ENCODE results near the gene NFXL1. TPM values are rescaled to one million over a fixed set of nuclear protein-coding genes. Genes with fewer than 3 reads are reported as not detected.
A peak's percentile ranks its signal among the peaks of the same experiment; 100 is the strongest.

Gene NFXL1
- total and polyA plus RNA-seq, 12 donors, result 2.3 to 6.3 (median 4.9) TPM

DNA sequence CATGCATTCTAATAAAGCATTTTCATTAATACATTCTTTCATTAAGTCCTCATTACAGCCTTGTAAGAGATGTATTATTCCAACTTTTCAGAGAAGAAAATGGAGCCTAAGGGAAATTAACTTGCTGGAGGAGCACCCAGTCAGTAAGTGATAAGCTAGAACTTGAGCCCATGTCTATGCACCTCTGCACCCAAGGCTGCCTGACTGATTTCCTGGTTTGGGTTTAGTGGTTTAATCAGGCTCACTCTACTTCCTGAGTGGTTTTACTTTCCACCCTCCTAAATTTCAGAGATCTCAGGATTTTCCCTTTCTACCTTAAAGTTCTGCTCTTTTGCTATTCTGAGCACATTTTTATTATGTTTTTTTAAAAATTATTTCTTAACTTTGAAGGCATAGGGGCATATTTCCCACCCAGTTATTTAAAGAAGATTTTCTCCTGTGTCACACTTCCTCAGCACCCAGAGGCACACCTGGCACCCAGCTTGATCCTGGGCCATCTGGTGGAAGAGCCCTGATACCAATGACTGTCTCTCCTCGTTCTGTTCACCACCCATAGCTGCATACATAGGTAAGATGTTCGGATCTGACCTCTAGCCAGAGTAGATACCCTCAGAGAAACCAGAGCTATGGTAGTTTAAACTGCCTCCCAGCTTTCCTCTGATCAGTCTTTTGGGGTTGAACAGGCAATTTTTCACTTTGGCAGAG lies 86.9 kb downstream of the NFXL1 start:
- DNase-seq (no peak), ATAC-seq (no peak)
- H3K9me3 ChIP-seq, result peaks cover 0 to 1% (median 0%) of the 10 kb centered on the region in 11 donors
- H3K4me3 ChIP-seq, result no peak overlapping the region
- no peaks in the 10 kb centered on the region for H3K36me3 ChIP-seq
- H3K4me1 ChIP-seq, result peaks cover 0 to 34% (median 0%) of the 10 kb centered on the region in 9 donors
- intact Hi-C loops (cut with DNase I), result loop anchor here in 3 of 10 donors (5.0 kb wide), 4 partner anchors 40 to 80 kb away; no protein-coding TSS in a partner anchor
- TF ChIP-seq CTCF (IDR thresholded peaks at IDR 0.05), result no peak
- peaks cover 0 to 2% (median 0%) of the 10 kb centered on the region in 7 donors for H3K27me3 ChIP-seq
- H3K27ac ChIP-seq, result peak overlapping the region in 6 of 10 donors; percentile 1 to 36 (median 12)
- 60 to 61% methylated on average over 2 of the region's 2 CpGs for WGBS, 2 donors

DNA sequence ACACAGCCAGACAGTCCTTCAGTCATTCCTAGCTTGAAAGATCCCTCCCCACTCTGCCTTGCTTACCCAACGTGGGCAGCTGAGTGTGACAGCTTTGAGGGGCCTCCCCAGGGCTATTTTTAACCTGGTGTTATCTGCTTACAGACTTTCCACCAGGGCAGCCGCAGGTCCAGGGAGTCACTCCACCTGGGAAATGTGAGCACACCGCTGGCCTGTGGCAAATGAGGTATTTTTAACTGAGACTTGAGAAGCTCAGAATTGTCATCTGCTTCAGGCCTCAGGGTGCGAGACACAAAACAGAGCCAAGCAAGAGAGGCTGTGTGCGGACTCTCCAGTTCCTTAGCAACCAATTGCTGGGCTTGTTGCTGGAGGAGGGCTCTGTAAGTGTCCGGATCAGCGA lies 89.5 kb downstream of the NFXL1 start:
- peak; percentile 88 to 95 (median 93) for ATAC-seq
- peaks cover 0 to 27% (median 0%) of the 10 kb centered on the region in 9 donors for H3K4me1 ChIP-seq

DNA sequence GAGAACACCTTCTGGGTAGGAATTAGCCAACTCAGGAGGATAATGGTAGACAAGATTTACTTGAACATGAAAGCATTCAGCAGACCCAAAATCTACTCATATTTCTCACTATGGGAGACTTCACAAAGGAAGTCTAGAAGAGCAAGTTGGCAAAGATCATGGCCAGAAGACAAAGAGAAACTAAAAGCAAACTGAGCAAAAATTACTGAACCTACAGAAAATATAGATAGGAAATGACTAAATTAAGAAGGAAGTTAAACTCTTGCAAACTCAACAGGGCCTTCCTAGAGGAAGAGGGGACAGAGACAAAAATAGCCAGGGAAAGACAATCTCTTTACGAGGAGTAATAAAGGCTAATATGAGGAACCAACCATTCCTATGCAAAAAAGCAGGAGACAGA lies 95.2 kb downstream of the NFXL1 start:
- Histone ChIP-seq H3K36me3 (no peaks in the 10 kb centered on the region), H3K27me3 (no peaks in the 10 kb centered on the region), H3K9me3 (no peaks in the 10 kb centered on the region), H3K4me1 (peaks cover 0 to 16% (median 0%) of the 10 kb centered on the region in 9 donors), H3K27ac (peak overlapping the region in 3 of 10 donors; percentile 1 to 35 (median 7)), H3K4me3 (no peak overlapping the region)
- WGBS, 2 donors, result 18 to 23% methylated on average over 1 of the region's 1 CpG
- intact Hi-C loops (cut with DNase I), result no loop called here
- ATAC-seq (no peak), DNase-seq (no peak)
- TF ChIP-seq CTCF (IDR thresholded peaks at IDR 0.05), result no peak

More for the DNA sequence above, 89.5 kb downstream of the NFXL1 start:
- Histone ChIP-seq H3K27me3 (no peaks in the 10 kb centered on the region), H3K9me3 (no peaks in the 10 kb centered on the region), H3K4me3 (peak overlapping the region in 2 of 10 donors; percentile 12), H3K36me3 (no peaks in the 10 kb centered on the region), H3K27ac (peak overlapping the region in 9 of 10 donors; percentile 56 to 84 (median 72))
- no peak for TF ChIP-seq CTCF (IDR thresholded peaks at IDR 0.05)
- intact Hi-C loops (cut with DNase I), result loop anchor here in 3 of 10 donors (5.0 kb wide), 4 partner anchors 38 to 78 kb away; no protein-coding TSS in a partner anchor
- WGBS, 2 donors, result 31 to 43% methylated on average over 7 of the region's 7 CpGs
- DNase-seq, result peak; percentile 59 to 63

- DNase-seq (no peak), ATAC-seq (no peak)
- Histone ChIP-seq H3K9me3 (no peaks in the 10 kb centered on the region), H3K27me3 (peaks cover 0 to 3% (median 0%) of the 10 kb centered on the region in 7 donors), H3K4me3 (no peak overlapping the region), H3K27ac (no peak overlapping the region), H3K36me3 (no peaks in the 10 kb centered on the region), H3K4me1 (peaks cover 0 to 15% (median 0%) of the 10 kb centered on the region in 9 donors)
- intact Hi-C loops (cut with DNase I), result no loop called here
- no peak for TF ChIP-seq CTCF (IDR thresholded peaks at IDR 0.05)
Measured at GRCh38 chr4:47817275-47817674, 97.1 kb downstream of the NFXL1 start.
